HT-29 (cell line): ENCODE results near the gene FRMPD2. TPM values are rescaled to one million over a fixed set of nuclear protein-coding genes. Genes with fewer than 3 reads are reported as not detected.
"Not testable (repeated sequence)": the region's sequence is repeated elsewhere in the genome, so short reads cannot be mapped to it uniquely, and the experiment has no call there.

Experiments
- DNase-seq: peaks from one replicate; pipeline ENCODE4 v3.0.0-alpha.2; 2015; ENCODE audit warnings: low spot score
- total RNA-seq: library from RNA; depleted of rRNA; stranded (reverse); fragments of >200 nt; shearing (Covaris generic); gene quantifications from 2 replicates; pipeline ENCODE4 v1.2.3, GENCODE V29; 2014

The FRMPD2 gene
- total RNA-seq, 1 experiment from 2014 or later: not detected

- no peak for DNase-seq
Measured at GRCh38 chr10:48234787-48235186, 39.7 kb downstream of the FRMPD2 start.

DNA sequence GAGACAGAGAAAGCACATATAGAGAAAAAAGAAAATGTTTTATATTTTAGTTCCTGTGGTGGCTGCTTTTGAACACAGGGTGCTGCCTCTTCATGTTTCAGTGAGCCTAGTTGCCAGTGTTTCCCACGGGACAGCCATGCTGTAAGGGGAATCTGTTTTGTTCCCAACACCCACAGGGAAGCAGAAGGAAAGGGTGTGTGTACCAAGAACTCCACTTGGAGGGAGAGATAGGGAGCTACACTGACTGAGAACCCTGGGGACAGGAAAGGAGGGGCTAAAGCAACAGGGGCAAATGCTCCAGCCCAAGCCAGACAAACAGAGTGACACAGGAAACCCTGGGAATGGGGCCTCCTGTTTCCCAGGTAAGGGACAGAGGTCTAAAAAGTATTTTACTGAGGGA is 40.2 kb downstream of the FRMPD2 start:
- no peak for DNase-seq

DNA sequence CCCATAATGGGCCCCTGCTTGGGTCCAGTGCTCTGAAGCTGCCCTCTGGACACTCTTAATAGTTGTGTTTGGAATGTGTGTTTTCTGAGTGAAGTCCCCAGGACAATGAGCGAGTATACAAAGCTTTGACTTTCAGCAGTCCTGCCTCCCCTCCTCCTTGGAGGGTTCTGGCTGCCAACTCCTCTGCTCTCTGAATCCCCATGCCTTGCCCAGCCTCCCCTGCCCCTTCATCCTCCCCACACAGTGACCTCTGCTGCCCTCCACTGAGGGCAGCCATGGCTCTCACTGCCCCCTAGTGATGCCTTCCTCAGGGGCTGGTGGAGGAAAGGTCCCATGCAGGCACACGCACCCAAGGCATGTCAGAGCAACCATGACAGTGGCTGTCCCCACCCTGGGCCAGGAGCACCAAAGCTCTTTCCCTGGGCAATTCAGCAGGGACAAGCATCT is 40.9 kb downstream of the FRMPD2 start:
- no peak for DNase-seq

DNA sequence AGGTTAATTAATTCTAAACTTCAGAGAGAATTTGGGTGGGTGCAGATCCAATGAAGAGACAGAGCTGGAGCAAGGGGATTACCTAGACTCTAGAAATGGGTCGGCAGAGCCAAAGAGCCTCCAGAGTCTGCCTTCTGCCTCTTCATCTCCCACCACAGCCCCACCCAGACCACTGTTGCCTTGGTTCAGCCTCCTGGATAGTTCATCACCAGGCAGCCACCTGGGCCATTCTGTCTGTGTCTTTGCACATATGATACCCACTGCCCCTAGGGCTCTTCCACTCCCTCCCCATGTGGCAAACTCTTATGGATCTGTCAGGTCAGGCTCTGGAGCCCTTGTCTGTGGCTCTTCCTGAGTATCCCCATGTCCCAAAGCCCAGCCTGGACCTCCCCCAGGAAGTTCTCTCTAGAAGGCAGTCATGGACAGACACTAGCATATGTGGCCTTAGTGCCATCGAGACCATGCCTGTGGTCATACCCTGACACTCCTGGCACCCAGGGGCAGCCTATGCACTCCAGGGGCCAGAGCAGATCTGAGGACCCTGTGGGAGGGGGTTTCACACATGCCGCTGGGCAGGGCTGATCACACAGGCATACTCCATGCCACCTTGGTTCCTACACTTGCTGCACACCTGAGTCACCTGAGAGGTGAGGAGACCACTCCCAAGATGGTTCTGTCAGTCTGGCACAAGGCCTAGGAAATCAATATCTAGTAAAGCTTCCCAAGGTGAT is 41.6 kb downstream of the FRMPD2 start:
- no peak for DNase-seq

DNA sequence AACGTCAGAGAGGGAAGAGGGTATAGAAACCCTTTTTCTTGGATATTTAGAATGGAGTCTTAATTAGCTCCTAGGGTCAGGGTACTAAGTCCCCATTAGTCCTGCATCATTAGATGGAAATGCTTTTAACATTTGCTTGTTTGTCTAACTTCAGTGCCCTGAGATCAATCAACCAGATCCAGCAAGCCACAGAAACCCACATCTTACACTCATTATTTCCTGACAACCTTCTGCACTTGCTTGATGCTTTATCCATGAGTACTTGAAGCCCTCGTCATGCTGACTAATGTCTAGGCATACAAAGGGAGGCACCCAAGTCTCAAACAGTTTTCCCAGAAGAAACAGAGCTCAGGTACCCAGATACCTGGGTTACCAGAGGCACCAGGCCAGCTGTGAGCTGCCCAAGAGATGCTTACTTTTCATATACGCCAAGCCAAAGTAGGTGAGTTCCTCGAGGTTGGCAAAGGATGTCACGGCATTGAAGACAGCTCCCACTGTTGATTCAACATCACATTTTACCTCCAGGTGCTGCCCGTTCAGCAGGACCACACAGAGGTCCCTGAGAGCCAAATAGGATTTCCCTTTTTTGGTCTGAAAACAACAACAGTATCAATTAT is 42.7 kb downstream of the FRMPD2 start:
- DNase-seq: no peak

DNA sequence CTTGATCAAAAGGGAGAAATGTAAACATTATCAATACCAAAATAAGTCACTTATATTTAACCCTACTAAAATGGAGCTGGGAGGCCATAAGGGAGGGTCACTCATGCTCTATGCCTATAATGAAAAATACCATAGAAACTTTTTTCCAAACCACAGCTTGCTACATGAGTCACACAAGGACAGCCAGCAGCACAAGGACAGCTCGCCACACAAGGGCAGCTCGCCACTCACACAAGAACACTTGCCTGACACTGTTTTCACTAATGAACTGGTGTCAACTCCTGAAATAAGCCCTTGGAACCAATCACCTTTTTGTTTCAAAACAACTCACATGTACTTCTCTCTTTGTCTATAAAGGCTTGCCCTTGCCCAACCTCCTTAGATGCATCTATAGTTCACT is 43.3 kb downstream of the FRMPD2 start:
- no peak for DNase-seq

GRCh38 chr10:48227213-48227612 is 47.3 kb downstream of the FRMPD2 start:
- DNase-seq: no peak

DNA sequence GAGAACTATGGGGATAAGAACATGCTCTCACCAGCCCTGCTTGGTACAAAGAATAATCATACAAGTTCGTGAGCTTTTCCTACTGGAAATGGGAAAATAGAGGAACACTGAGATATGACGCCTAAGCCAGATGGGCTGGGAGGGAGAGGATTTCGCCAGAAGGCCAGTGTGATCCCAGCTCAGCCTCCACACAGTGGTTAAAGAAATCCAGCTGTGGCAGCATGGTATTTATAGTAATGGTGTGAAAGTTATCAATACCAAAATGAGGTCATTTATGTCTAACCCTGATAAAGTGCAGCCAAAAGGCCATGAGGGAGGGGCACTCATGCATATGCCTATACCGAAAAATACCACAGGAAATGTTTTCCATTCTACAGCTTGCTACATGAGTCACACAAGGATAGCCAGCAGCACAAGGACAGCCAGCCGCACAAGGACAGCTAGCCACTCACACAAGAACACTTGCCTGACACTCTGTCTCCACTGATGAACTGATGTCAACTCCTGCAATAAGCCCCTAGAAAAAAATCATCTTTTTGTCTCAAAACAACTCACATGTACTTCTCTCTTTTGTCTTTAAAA is 49.4 kb downstream of the FRMPD2 start:
- DNase-seq: no peak

- DNase-seq: no peak
Measured at GRCh38 chr10:48224296-48224695, 50.2 kb downstream of the FRMPD2 start.

DNA sequence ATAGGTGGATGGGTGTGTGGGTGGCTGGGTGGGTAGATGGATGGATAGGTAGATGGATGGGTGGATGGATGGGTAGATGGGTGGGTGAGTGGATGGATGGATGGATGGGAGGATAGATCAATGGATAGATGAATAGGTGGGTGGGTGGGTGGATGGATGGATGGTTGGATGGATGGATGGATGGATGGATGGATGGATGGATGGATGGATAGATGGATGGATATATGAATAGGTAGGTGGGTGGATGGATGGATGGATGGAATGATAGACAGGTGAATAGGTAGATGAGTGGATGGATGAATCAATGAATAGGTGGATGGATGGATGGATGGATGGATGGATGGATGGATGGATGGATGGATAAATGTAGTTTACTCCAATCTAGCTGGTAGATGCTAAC is 52.7 kb downstream of the FRMPD2 start:
- DNase-seq: no peak

DNA sequence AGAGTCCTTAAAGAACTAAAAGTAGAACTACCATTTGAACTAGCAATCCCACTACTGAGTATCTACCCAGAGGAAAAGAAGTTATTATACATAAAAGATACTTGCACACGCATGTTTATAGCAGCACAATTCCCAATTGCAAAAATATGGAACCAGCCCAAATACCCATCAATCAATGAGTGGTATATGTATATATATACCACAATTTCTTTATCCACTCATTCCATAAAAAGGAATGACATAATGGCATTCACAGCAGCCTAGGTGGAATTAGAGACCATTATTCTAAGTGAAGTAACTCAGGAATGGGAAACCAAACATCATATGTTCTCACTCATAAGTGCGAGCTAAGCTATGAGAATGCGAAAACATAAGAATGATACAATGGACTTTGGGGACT is 53.5 kb downstream of the FRMPD2 start:
- not testable (repeated sequence) for DNase-seq

- DNase-seq: no peak
Measured at GRCh38 chr10:48219194-48219593, 55.3 kb downstream of the FRMPD2 start.

GRCh38 chr10:48216744-48217143 is 57.8 kb downstream of the FRMPD2 start:
- DNase-seq: no peak

GRCh38 chr10:48216204-48216505 is 58.3 kb downstream of the FRMPD2 start:
- DNase-seq: no peak

GRCh38 chr10:48215486-48216203 is 58.9 kb downstream of the FRMPD2 start:
- peak; percentile 80 for DNase-seq

GRCh38 chr10:48214716-48215485 is 59.6 kb downstream of the FRMPD2 start:
- no peak for DNase-seq

DNA sequence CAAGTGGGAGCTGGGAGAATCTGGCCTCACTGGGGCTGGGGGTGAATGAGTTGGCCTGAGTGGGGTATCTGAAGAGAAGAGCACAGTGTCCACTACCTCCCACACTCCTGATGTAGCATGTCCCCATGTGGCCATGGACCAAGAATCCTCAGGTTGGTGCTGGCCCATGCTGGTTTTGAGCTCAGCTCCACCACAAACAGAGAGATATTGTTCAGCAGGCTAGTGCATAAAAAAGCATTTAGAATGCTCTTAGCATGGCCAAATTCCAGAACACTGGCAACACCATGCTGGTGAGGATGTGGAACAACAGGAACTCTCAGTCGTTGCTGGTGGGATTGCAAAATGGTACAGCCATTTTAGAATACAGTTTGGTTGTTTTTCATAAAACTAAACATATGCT is 61.4 kb downstream of the FRMPD2 start:
- DNase-seq: no peak

- no peak for DNase-seq
Measured at GRCh38 chr10:48211777-48212176, 62.7 kb downstream of the FRMPD2 start.

DNA sequence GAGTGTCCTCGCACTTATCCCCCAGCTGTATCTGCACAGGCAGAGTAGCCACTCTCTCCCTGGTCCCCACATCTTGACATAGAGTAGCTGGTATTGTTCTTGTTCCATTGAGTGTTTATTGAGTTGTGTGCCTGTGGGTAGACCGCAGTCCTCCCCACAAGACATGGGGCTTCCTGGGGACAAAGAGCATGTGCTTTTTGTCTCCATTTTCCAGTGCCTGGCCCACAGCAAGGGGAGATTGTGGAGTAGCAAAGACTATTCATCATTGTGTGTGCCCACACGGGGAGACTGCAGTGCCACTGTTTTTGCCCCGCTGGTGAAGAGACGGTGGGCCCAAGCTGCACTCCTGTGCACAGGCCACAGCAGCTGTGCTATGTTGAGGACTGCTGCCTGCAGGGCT is 63.5 kb downstream of the FRMPD2 start:
- no peak for DNase-seq

GRCh38 chr10:48210391-48210790 is 64.1 kb downstream of the FRMPD2 start:
- DNase-seq: no peak

DNA sequence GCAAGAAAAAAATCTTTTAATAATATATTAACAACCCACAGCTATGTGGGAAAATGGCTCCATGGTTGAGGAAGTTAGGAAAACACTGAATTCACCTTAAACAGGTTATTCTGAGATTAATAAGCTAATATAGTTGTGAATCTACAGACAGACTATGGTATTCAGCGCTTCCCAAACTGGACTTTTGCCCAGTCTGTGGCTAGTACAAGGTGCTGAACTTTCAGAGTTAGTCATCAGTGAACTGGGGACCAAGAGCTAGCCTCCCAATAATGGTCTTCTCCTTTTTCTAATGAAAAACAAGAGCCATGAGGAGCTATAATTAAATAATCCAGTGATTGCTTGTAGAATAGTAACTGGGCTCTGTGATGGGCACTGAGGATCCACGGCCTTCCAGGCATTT is 65.3 kb downstream of the FRMPD2 start:
- no peak for DNase-seq

- no peak for DNase-seq
Measured at GRCh38 chr10:48207853-48208252, 66.6 kb downstream of the FRMPD2 start.
